GM18861 (cell line): Measurements from ENCODE around the gene CREB5.

ENCODE experiments used
- ATAC-seq: cut with Tn5 transposase; IDR thresholded peaks from one replicate; pipeline ENCODE4 v1.9.1; 2021; ENCODE audit not compliant: unreplicated experiment

CREB5 gene

DNA sequence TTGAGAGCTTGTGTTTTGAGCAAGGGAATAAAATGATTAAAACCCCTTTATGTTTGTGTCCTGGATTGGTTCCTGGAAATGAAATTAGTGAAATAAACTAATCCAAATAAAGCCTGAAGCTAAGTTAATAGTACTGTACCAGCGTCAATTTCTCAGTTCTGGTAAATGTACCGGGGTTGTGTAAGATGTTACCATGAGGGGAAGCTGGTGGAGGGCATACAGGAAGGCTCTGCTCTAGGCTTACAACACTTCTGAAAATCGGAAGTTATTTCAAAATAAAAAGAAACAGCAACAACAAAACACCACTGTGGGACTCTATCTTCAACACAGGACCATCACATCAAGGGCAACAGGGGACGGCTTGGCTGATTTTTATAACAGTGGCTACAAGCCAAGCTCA lies 257.0 kb downstream of the CREB5 start:
- ATAC-seq = no peak

GRCh38 chr7:28671526-28671925 lies 259.2 kb downstream of the CREB5 start:
- ATAC-seq = no peak

- no peak for ATAC-seq
These were observed 260.1 kb downstream of the CREB5 start for GRCh38 chr7:28672397-28672797.

DNA sequence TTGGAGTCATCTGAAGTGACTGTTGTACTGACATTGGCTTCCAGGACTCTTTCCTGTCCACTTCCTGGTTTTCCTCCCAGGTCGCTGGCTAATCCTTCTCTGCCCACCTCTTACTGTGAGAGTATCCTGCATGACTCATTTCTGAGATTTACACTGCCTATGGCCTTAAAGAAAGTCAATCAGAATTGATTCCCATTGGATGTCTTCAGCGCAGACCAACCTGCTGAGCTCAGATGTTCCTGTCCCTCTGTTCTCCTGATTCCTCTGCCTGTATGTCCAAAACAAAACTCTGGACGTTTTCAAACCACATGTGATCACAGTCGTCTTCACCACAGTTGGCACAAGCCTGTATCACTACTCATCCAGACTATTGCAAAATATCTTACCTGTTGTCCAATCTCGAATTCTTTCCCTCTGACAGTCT lies 262.1 kb downstream of the CREB5 start:
- no peak for ATAC-seq

DNA sequence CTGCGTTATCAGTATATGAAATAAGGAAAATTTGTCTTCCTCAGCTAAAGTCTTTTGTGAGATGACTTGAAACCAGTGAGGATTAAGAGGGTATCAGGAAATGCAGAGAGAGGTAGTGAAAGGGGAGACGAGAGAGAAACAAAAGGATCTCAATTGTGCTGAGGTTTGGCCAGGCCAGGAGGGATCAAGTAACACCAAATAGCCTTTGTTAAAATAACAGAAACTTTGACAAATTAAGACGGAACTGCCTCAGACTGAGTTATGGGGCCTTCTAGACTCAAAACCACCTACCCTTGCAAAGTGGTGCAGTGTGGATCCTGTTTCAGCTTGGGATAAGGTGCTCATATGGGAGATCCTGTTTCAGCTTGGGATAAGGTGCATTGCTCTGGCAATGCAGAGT lies 263.1 kb downstream of the CREB5 start:
- ATAC-seq = no peak

DNA sequence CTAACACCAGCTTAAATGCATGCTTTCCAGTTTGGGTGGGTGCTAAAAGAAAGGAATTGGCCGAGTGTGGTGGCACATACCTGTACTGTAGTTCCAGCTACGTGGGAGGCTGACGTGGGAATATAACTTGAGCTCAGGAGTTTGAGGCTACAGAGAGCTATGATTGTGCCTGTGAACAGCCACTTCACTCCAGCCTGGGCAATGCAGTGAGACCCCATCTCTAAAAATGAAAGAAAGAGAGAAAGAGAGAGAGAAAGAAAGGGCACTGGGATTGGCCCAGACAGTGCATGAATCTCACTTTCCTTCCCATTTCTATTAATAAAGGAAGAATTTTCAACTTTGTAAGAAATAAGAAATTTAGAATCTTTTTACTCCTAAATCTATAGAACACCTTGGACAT lies 265.4 kb downstream of the CREB5 start:
- no peak for ATAC-seq

DNA sequence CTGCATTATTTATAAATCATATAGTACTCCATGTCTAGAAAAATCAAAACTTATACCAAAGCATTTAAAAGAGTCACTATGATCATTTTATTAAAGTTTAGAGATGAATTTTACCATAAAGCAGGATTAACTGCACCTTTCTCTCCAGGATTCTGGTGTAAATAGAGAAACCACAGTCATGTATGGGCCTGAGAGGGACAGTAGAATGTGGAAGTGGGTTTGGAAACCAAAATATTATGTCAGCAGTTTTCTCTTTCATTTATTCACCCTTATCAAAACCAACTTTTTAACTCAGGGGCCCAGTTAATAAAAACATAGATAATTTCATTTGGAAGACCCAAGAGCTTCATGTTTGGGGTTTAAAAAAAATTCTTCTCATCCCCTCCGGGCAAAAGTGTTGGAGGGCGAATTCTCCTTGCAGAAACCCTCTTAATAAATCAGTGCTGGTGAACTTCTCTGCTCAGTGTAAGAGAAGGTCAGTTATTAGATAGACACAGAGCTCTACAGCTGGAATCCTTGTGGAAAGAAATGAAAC lies 266.2 kb downstream of the CREB5 start:
- ATAC-seq = no peak

DNA sequence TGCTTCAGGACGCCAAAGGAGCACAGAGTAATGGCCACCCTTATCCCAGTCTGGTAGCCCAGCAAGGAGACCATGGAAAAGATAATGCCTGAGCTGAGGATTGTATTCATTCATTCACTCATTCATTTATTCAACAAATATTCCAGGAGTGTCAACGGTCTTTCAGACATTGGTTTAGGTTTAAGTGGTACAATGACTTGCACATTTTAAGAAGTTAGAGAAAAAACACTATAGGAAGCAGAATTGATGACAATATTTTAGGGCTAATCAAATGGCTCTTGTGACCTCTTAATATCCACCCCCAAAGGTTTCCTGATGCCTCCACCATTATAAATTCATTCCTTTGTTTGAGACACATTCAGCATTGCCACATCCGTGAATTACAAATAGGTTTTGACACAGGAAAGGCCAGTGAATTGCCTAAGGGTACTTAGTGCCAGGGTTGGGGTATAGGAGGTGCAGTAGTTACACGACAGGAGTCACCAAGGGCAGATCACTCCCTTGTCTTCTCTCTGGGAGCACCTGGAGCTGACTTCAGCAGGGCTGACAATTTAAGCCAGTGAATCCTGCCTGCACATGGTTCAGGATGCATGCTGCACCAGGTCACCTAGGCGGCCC lies 269.5 kb downstream of the CREB5 start:
- no peak for ATAC-seq

- ATAC-seq = no peak
These were observed 270.5 kb downstream of the CREB5 start for GRCh38 chr7:28682801-28683200.

DNA sequence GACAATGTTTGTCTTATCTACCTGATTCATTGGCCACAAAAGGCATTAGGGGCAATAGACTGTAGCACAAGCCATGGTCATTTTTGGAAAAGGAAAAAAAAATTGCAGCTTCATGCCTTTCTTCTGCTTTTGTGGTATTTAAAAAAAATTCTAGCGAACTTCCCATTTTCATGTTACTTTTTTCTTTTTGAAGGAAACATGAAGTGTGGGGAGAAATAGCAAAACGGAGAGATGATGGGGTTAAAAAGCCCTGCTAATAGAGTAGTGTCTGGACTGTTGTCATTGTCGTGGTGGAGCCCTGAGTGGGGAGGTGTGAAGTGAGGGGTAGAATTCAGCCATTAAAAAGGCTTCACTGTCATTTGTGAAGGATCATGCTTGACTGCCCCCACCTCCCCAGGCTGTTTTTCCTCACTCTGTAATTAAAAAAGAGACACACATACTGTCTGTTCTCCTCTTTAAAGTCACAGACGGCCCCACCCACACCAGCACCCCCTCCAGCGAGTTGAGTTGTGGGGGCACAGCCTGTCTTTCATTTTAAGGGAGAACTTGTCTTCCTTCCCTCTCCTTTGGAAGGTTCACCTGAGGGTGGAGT lies 272.4 kb downstream of the CREB5 start:
- no peak for ATAC-seq

GRCh38 chr7:28685242-28685643 lies 272.9 kb downstream of the CREB5 start:
- no peak for ATAC-seq

DNA sequence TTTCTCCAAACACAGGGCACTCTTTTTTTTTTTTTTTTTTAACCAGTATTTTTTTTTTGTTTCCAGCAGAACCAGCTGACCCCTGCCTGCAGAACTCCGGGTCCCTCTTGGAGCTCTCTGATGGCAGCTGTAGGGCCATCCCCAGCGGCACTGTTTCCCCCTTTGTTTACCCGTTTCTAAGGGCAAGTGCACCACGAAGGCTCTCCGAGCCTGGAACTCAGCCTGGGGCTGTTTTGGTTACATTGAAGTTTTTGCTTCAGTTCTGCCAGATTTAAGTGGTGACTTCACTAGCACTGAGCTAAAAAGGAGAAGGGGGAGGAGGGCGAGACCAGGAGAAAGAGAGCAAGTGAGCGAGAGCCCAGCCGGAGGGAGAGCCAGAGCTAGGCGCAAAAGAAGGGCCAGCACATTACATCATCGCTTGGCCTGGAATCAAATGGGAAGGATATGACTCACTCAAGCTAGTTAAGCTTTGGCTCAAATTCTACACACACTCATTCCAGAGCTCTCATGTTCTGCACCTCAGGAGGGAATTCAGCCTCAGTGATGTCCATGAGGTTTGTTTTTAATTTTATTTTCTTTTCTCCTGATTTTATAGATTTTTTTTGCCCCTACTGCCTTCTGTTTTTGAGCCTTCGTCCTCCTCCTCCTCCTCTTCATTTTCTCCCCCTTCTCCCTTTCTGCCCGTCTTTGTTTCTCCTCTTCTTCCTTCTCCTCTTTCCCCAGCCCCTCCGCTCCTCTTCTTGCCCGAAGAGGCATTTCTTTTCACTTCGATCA lies 273.5 kb downstream of the CREB5 start:
- ATAC-seq = no peak

DNA sequence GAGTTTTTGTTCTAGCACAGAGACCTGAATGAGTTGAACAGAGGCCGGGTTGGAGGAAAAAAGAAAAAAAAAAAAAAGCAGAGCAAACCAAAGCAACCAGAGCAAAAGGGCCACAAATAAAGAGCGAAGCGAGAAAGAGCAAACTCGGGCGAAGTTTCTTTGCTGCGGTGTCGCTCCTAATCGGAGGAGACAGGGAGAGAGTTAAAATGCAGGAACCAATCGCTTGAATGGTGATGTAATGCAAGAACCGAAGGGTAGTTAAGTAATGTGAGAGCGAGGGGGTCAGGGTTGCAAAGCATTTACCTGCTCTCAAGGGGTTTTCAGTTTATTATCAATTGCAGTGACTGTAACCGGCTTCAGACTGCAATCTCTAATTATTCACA lies 274.1 kb downstream of the CREB5 start:
- no peak for ATAC-seq

- ATAC-seq = no peak
These were observed 275.2 kb downstream of the CREB5 start for GRCh38 chr7:28687537-28687936.

GRCh38 chr7:28688174-28688573 lies 275.9 kb downstream of the CREB5 start:
- no peak for ATAC-seq

DNA sequence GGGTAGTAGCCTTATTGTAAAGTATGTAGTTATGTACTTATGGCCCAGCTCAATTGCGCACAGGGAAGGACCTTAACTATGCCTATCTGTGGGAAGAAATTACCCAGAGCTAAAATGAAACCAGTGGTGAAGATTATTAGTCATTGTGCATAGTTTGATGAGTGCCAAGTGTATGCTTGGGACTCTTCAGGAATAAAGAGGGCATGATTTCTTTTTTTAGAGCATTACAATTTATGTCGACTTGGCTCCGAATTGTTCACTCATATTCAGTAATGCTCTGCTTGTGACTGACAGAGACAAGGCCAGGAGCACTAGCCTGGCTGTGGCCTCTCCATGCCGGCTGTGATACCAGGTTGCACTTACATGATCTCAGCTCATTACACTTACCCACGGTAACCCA lies 276.3 kb downstream of the CREB5 start:
- ATAC-seq = no peak

DNA sequence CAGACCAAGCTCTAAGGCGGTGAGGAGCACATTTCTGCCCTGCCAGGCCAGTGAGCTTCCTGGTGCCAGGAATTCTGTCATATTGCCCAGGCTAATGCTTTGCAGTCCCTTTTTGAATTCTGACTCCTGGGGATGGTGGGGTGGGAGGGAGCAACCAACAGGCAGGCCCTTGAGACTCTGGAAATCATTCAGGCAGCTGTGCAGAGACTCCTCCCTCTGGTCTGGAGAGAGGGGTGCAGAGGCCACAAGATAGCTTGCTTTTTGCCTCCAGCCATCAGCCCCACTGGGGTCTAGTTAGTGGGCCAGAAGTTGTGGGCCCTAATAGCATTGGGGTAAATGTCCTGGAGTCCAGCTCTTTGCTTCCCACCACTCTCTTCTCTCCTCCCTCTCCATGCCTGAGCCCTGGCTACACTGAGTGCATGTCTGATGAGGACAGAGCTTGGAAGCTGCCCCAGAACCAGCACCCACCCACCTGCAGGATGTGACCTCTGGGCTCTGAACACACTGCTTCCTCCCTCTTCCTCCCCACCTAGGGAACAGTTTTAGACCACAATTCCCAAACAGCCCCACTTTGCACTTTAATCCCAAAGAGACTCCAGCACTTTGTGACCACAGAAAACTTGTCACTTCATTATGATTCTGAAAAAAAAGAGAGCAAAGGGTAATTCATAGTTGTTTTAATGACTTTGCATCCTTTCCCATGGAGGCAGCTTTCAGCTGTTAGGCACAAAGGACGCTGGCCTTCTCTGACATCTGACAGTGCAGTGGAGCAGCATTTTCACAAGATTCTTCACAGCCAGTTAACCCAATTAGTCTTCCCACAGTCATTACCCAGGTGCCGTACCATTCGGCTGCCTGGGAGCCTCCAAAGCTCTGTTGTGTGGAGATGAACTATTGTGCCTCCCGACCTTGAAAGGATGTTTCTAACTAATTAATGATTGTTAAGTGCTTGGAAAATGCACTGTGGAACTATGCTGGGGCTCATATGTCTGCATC lies 283.3 kb downstream of the CREB5 start:
- ATAC-seq = no peak

DNA sequence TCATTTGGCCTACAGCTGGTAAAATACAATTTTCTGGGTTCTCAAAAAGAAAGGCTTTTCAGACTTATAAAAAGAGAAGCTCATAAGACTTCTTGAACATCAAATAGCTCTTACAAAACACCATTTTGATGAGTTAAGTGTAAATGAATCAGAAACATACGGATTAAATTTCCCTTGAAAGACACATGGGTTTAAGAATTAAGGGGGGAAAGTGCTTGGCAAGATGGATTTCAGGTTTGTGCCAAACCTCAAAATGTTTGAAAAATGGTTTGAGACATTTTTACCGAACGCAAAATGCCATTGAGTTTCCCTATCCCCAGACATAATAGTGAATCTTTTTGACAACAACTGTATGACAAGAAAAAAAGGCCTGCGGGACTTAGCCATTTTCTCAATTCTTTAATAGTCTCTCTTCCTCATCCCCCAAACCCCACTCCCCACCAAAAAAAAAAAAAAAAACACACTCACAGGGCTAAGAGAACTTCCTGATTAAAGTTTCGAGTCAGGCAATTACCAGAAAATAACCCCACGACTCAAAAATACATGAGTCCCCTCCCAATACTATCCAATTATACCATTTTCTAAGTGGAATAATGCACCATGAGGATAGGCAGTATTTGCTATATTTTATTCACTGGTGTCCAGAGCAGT lies 285.7 kb downstream of the CREB5 start:
- no peak for ATAC-seq

- ATAC-seq = no peak
These were observed 286.5 kb downstream of the CREB5 start for GRCh38 chr7:28698840-28699239.

DNA sequence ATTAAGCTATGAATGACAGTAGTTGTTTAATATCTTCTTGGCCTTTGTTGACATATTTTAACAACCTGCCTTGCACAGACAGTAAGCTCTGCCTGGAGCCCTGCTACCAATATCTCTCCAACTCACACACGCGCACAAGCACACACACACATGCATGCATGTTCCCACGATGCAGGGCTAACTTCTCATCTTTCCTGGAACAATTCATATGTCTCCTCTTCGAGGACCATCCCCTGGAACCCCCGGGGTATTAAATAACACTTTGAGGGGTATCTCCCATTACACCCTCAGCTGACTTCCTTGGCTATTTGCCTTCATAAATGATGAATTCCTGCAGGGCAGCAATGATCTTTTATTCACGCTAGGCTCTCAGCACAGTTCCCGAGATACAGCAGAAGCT lies 287.8 kb downstream of the CREB5 start:
- ATAC-seq = no peak
